ENCODE results near the gene YPEL1.
A peak's percentile ranks its signal among the peaks of the same experiment; 100 is the strongest.

The YPEL1 gene

DNA sequence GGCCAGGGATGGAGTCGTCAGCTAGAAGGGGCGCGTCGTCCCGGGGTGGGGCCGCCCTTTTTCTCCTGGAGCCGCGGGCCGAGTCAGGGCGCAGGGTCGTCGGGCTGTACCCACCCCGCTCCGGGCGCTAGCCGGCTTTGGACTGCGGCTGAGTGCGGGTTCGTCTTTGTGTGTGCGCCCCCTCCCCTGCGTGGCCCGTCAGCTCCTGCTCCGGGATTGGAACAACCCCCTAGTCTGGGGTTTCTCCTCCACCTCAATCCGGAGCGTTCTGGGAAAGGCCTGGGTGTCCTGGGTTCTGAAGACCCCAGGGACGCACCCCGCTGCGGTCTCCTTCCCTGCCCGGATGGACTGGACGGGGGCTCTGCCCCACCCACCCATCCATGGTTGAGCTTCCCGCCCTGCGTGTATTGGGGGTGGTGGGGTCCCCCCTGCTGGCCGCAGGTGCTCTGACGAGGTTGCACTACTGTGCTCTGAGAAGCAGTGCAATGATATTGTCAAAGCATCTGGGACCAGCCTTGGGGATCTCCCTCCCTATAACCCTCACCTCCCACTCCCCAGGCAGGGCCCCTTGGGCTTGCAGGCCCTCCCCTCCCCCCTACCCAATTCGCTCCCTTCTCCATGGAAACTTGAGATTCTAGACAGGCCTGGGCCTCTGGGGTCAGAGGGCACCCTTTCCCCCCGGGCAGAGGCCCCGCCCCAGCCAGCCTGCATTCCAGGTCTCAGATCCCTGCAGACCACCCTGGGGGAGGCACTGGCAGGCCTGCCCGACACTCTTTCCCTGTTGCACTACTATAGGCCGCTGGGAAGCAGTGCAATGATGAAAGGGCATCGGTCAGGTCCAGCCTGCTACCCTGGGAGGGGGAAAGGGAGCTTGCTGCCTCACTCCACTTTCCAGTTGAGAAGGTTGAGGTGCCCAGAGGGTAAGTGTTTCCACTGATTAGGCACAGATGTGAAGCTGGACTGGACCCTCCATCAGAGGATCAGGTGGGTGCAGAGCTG, 82.7 kb downstream of the YPEL1 start:
- DNase-seq (ENCODE audit: low spot score) = no peak

GRCh38 chr22:21652010-21652546, 83.5 kb downstream of the YPEL1 start:
- peak; percentile 85 for DNase-seq (ENCODE audit: low spot score)

GRCh38 chr22:21651521-21652009, 84.0 kb downstream of the YPEL1 start:
- DNase-seq (ENCODE audit: low spot score) = no peak

GRCh38 chr22:21650823-21651520, 84.6 kb downstream of the YPEL1 start:
- DNase-seq (ENCODE audit: low spot score) = no peak

DNA sequence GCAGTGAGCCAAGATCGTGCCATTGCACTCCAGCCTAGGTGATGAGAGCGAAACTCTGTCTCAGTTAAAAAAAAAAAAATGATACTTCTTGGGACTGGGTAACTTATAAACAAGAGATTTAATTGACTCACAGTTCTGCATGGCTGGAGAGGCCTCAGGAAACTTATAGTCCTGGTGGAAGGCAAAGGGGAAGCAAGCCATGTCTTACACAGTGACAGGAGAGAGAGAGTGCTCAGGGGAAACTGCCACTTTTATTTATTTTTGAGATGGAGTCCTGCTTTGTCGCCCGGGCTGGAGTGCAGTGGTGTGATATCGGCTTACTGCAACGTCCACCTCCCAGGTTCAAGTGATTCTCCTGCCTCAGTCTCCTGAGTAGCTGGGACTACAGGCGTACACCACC, 85.3 kb downstream of the YPEL1 start:
- no peak for DNase-seq (ENCODE audit: low spot score)
